ENCODE data around the gene SMYD3.

SMYD3 gene

GRCh38 chr1:245804696-245805095 is 702.4 kb downstream of the SMYD3 start:
- H4K20me1 ChIP-seq (ENCODE audit: insufficient read depth) = no peaks in the 10 kb centered on the region
- H3K27me3 ChIP-seq (ENCODE audit: insufficient read depth, low read depth) = no peaks in the 10 kb centered on the region
- no peak overlapping the region for H3K27ac ChIP-seq
- H3K4me2 ChIP-seq = no peak overlapping the region
- H3K9ac ChIP-seq = no peak overlapping the region
- no peak for TF ChIP-seq CTCF (conservative IDR thresholded peaks at IDR 0.05; ENCODE audit: low read depth, low read length)
- H3K4me1 ChIP-seq (ENCODE audit: low read depth, poor library complexity, severe bottlenecking) = no peaks in the 10 kb centered on the region
- H3K79me2 ChIP-seq (ENCODE audit: insufficient read depth, low read depth) = no peaks in the 10 kb centered on the region
- H3K4me3 ChIP-seq (IDR thresholded peaks at IDR 0.05; ENCODE audit: insufficient read depth, low read depth, low read length) = no peak overlapping the region
- H2AFZ ChIP-seq (ENCODE audit: low read depth) = no peak overlapping the region
- H3K36me3 ChIP-seq (ENCODE audit: insufficient read depth) = no peaks in the 10 kb centered on the region

DNA sequence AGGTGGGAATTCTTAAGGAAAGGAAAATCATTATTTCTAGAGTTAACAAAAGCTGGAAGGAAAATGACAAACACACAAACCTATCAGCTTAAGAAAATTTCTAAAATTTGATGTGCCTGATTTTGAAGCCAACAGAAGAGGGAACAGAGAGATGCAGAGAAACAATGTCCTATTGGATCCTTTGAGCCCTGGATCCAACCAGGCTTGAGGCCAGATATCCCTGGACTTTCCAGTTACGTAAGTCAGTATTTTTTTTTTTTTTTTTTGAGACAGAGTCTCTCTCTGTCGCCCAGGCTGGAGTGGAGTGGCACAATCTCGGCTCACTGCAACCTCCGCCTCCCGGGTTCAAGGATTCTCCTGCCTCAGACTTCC is 703.4 kb downstream of the SMYD3 start:
- Histone ChIP-seq H3K4me1 (ENCODE audit: low read depth, poor library complexity, severe bottlenecking) (no peaks in the 10 kb centered on the region), H2AFZ (ENCODE audit: low read depth) (no peak overlapping the region), H3K4me3 (IDR thresholded peaks at IDR 0.05; ENCODE audit: insufficient read depth, low read depth, low read length) (no peak overlapping the region), H3K27ac (no peak overlapping the region), H3K27me3 (ENCODE audit: insufficient read depth, low read depth) (no peaks in the 10 kb centered on the region), H3K79me2 (ENCODE audit: insufficient read depth, low read depth) (no peaks in the 10 kb centered on the region), H3K4me2 (no peak overlapping the region), H3K36me3 (ENCODE audit: insufficient read depth) (no peaks in the 10 kb centered on the region), H4K20me1 (ENCODE audit: insufficient read depth) (no peaks in the 10 kb centered on the region), H3K9ac (no peak overlapping the region)
- no peak for TF ChIP-seq CTCF (conservative IDR thresholded peaks at IDR 0.05; ENCODE audit: low read depth, low read length)

DNA sequence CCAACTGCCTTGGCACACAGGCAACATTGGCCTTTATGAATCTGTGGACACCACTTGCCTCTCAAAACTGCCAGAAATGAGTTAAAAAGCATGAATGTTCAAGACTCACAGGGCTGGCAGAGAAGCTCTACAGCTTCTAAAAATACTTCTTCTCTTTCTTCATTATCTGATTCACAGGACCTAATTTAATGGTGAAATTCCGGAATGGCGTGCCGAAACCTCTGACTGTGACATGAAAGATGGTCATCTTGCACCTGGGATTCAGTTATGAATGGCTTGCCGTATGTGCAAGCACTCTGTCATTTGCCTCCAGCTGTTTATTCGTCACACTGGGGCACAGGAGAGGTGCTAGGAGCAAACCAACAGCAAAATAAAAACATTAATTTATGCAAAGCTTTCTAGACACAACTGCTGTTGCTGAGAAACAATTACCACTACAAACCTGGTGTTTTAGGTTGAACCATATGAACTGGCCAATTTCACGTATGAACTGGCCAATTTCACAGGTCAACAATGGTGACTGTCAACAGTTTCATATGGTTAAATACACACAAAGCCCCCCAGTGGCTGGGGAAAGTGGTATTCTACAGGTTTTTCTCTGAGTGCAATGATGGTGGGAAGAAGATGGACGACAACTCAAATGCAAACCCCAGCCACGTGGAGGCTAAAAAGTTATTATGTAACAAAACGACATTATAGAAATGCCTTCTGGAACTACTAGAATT is 704.0 kb downstream of the SMYD3 start:
- no peak overlapping the region for H3K27ac ChIP-seq
- no peak overlapping the region for H3K4me2 ChIP-seq
- no peak overlapping the region for H2AFZ ChIP-seq (ENCODE audit: low read depth)
- no peaks in the 10 kb centered on the region for H3K27me3 ChIP-seq (ENCODE audit: insufficient read depth, low read depth)
- no peaks in the 10 kb centered on the region for H4K20me1 ChIP-seq (ENCODE audit: insufficient read depth)
- H3K4me1 ChIP-seq (ENCODE audit: low read depth, poor library complexity, severe bottlenecking) = no peaks in the 10 kb centered on the region
- no peaks in the 10 kb centered on the region for H3K79me2 ChIP-seq (ENCODE audit: insufficient read depth, low read depth)
- H3K36me3 ChIP-seq (ENCODE audit: insufficient read depth) = no peaks in the 10 kb centered on the region
- no peak overlapping the region for H3K9ac ChIP-seq
- TF ChIP-seq CTCF (conservative IDR thresholded peaks at IDR 0.05; ENCODE audit: low read depth, low read length) = no peak
- no peak overlapping the region for H3K4me3 ChIP-seq (IDR thresholded peaks at IDR 0.05; ENCODE audit: insufficient read depth, low read depth, low read length)

GRCh38 chr1:245800901-245801605 is 706.0 kb downstream of the SMYD3 start:
- no peak overlapping the region for H3K27ac ChIP-seq
- H3K36me3 ChIP-seq (ENCODE audit: insufficient read depth) = no peaks in the 10 kb centered on the region
- no peaks in the 10 kb centered on the region for H3K27me3 ChIP-seq (ENCODE audit: insufficient read depth, low read depth)
- no peak overlapping the region for H3K4me2 ChIP-seq
- H3K79me2 ChIP-seq (ENCODE audit: insufficient read depth, low read depth) = no peaks in the 10 kb centered on the region
- TF ChIP-seq CTCF (conservative IDR thresholded peaks at IDR 0.05; ENCODE audit: low read depth, low read length) = no peak
- H3K9ac ChIP-seq = no peak overlapping the region
- no peaks in the 10 kb centered on the region for H4K20me1 ChIP-seq (ENCODE audit: insufficient read depth)
- no peak overlapping the region for H2AFZ ChIP-seq (ENCODE audit: low read depth)
- no peaks in the 10 kb centered on the region for H3K4me1 ChIP-seq (ENCODE audit: low read depth, poor library complexity, severe bottlenecking)
- no peak overlapping the region for H3K4me3 ChIP-seq (IDR thresholded peaks at IDR 0.05; ENCODE audit: insufficient read depth, low read depth, low read length)
